PC-3 (cell line): ENCODE results near the gene DYSF. TPM values are rescaled to one million over a fixed set of nuclear protein-coding genes. Genes with fewer than 3 reads are reported as not detected.

ENCODE experiments used
- ATAC-seq: fragments of 200-7000 bp; cut with Tn5 transposase; 2 replicates; pipeline ENCODE4 v1.9.1; 2020; ENCODE audit warnings: mild to moderate bottlenecking, moderate library complexity
- BruUV-seq: library from RNA; stranded (reverse); fragments of 400-500 nt; replicated peaks from 2 replicates; lab custom pipeline; 2021; lab: Mats Ljungman, UMichigan
- CTCF ChIA-PET: fragments of 300-600 bp; sonication (Branson Sonifier 250); formaldehyde crosslinking; loops from one replicate; lab custom pipeline; 2022; ENCODE audit warnings: antibody characterized with exemption; lab: Charles Lee
- POLR2A ChIA-PET: fragments of 300-600 bp; sonication (Branson Sonifier 250); formaldehyde crosslinking; loops from one replicate; lab custom pipeline; 2022; ENCODE audit warnings: antibody characterized with exemption; ENCODE audit not compliant: unreplicated experiment; lab: Charles Lee
- DNase-seq: peaks from one replicate; pipeline ENCODE4 v3.0.0-alpha.2; 2015
- H2AFZ ChIP-seq: fragments of 300-600 bp; sonication (generic); 2 replicates; pipeline ENCODE4 v1.6.0; 2016; ENCODE audit warnings: antibody characterized with exemption, low read length
- H3F3A ChIP-seq: fragments of 300-600 bp; sonication (generic); one replicate; pipeline ENCODE4 v1.6.0; 2017; ENCODE audit warnings: antibody characterized with exemption, low read length, control low read depth, mild to moderate bottlenecking; ENCODE audit not compliant: unreplicated experiment
- H3K27ac ChIP-seq: fragments of 300-600 bp; sonication (generic); 2 replicates; pipeline ENCODE4 v1.5.1; 2016; ENCODE audit warnings: mild to moderate bottlenecking, low read length
- H3K27me3 ChIP-seq: fragments of 300-600 bp; sonication (generic); 2 replicates; pipeline ENCODE4 v1.6.1; 2016; ENCODE audit warnings: low read length, mixed read lengths
- H3K36me3 ChIP-seq: fragments of 300-600 bp; sonication (generic); 2 replicates; pipeline ENCODE4 v1.6.1; 2016; ENCODE audit warnings: low read depth, mixed run types, low read length, mixed read lengths
- H3K4me1 ChIP-seq: fragments of 300-600 bp; sonication (generic); 2 replicates; pipeline ENCODE4 v1.5.1; 2016; ENCODE audit warnings: low read length; ENCODE audit not compliant: insufficient read depth
- H3K4me2 ChIP-seq: fragments of 300-600 bp; sonication (generic); 2 replicates; pipeline ENCODE4 v1.6.0; 2016; ENCODE audit warnings: low read length
- H3K4me3 ChIP-seq: fragments of 300-600 bp; sonication (generic); 2 replicates; pipeline ENCODE4 v1.5.1; 2016; ENCODE audit warnings: mild to moderate bottlenecking, low read length, mixed read lengths
- H3K79me2 ChIP-seq: fragments of 300-600 bp; sonication (generic); 2 replicates; pipeline ENCODE4 v1.6.1; 2017; ENCODE audit warnings: low read length, mixed read lengths
- H3K9ac ChIP-seq: fragments of 300-600 bp; sonication (generic); 2 replicates; pipeline ENCODE4 v1.6.0; 2016; ENCODE audit warnings: mild to moderate bottlenecking, low read length
- H3K9me2 ChIP-seq: fragments of 300-600 bp; sonication (generic); replicated peaks from 2 replicates; pipeline ENCODE4 v1.6.1; 2016; ENCODE audit warnings: mixed run types, low read length, mixed read lengths
- H3K9me3 ChIP-seq: fragments of 300-600 bp; sonication (generic); 2 replicates; pipeline ENCODE4 v1.6.1; 2016; ENCODE audit warnings: low read length, mixed read lengths
- H4K20me1 ChIP-seq: fragments of 300-600 bp; sonication (generic); 2 replicates; pipeline ENCODE4 v1.6.1; 2016; ENCODE audit warnings: low read length, mixed read lengths
- EZH2 ChIP-seq: fragments of 300-600 bp; sonication (generic); IDR thresholded peaks from one replicate; pipeline ENCODE4 v1.6.1; 2017; ENCODE audit warnings: antibody characterized with exemption, mild to moderate bottlenecking, low read length; ENCODE audit not compliant: unreplicated experiment
- EZH2phosphoT487 ChIP-seq: fragments of 300-600 bp; sonication (generic); IDR thresholded peaks from 2 replicates; pipeline ENCODE4 v1.6.1; 2018; ENCODE audit warnings: mild to moderate bottlenecking, antibody characterized with exemption, low read length, borderline replicate concordance
- intact Hi-C: fragments of 100-400 bp; cut with micrococcal nuclease; formaldehyde crosslinking; loops from 2 replicates; pipeline ENCODE4 v1.9.0; 2023
- total RNA-seq: library from RNA; depleted of rRNA; stranded (reverse); fragments of >200 nt; gene quantifications from 2 replicates; pipeline ENCODE4 v1.2.3, GENCODE V29; 2014
- TF ChIP-seq, protein P1 (sequence below): fragments of 300-600 bp; sonication (generic); conservative IDR thresholded peaks from 2 replicates; pipeline ENCODE4 v1.5.1; 2017; ENCODE audit warnings: antibody characterized with exemption, low read depth, mild to moderate bottlenecking, low read length

The DYSF gene
- total RNA-seq, 1 experiment from 2014 or later = 13.0 TPM

DNA sequence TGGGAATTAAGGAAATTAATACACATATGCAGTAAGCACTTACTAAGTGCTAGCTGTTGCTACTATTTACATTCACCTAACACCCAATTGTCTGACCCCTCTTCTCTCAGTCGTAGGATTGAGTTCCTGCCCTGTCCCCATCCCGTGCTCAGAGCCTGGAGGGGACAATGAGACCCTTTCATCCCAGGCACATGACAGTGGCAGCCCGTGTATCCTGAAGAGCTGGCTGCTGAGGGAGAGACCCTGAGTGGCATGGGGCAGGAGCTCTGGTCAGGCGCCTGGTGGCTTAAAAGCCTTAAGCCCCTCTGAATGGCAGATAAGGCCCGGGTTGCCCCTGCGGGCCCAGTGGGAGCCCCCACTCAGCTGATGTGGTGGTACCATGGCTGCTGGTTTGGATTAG lies 99.0 kb downstream of the DYSF start:
- Histone ChIP-seq H3K4me1 (no peaks in the 10 kb centered on the region), H3K9me3 (no peaks in the 10 kb centered on the region), H3K27me3 (no peaks in the 10 kb centered on the region), H3K9me2 (no peaks in the 10 kb centered on the region), H3K27ac (no peak overlapping the region), H3K36me3 (no peaks in the 10 kb centered on the region), H3K9ac (no peak overlapping the region), H3K4me3 (no peak overlapping the region), H3K4me2 (no peak overlapping the region), H2AFZ (no peak overlapping the region), H3K79me2 (no peaks in the 10 kb centered on the region), H4K20me1 (no peaks in the 10 kb centered on the region), H3F3A (no peaks in the 10 kb centered on the region)
- TF ChIP-seq EZH2 (no peak), EZH2phosphoT487 (no peak)
- TF ChIP-seq, protein P1, sequence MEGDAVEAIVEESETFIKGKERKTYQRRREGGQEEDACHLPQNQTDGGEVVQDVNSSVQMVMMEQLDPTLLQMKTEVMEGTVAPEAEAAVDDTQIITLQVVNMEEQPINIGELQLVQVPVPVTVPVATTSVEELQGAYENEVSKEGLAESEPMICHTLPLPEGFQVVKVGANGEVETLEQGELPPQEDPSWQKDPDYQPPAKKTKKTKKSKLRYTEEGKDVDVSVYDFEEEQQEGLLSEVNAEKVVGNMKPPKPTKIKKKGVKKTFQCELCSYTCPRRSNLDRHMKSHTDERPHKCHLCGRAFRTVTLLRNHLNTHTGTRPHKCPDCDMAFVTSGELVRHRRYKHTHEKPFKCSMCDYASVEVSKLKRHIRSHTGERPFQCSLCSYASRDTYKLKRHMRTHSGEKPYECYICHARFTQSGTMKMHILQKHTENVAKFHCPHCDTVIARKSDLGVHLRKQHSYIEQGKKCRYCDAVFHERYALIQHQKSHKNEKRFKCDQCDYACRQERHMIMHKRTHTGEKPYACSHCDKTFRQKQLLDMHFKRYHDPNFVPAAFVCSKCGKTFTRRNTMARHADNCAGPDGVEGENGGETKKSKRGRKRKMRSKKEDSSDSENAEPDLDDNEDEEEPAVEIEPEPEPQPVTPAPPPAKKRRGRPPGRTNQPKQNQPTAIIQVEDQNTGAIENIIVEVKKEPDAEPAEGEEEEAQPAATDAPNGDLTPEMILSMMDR = no peak
- CTCF ChIA-PET = no interaction called here
- DNase-seq (no peak), ATAC-seq (no peak)
- POLR2A ChIA-PET = no interaction called here
- no TSS peak for BruUV-seq
- intact Hi-C loops = no loop called here

DNA sequence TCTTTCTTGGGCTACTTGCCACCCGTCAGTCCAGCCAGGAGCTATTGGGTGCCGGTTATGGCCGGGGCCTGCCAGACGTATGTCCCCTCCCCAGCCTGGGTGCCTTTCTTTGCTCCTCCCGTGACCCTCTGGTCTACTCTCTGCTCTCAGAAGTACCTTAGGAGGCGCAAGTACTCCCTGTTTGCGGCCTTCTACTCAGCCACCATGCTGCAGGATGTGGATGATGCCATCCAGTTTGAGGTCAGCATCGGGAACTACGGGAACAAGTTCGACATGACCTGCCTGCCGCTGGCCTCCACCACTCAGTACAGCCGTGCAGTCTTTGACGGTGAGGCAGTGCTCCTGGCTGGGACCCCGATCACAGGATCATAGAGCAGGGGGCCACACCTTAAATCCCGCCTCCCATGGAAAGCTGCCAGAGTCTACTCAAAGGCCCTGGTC lies 99.5 kb downstream of the DYSF start:
- POLR2A ChIA-PET = no interaction called here
- no peak for TF ChIP-seq EZH2phosphoT487
- TF ChIP-seq, protein P1 = no peak
- no peak for TF ChIP-seq EZH2
- no TSS peak for BruUV-seq
- H3K4me3 ChIP-seq = no peak overlapping the region
- no peaks in the 10 kb centered on the region for H3K79me2 ChIP-seq
- no peaks in the 10 kb centered on the region for H3K27me3 ChIP-seq
- no peaks in the 10 kb centered on the region for H3F3A ChIP-seq
- CTCF ChIA-PET = no interaction called here
- H3K36me3 ChIP-seq = no peaks in the 10 kb centered on the region
- intact Hi-C loops = no loop called here
- DNase-seq (no peak), ATAC-seq (no peak)
- no peak overlapping the region for H3K9ac ChIP-seq
- no peaks in the 10 kb centered on the region for H3K4me1 ChIP-seq
- H3K9me2 ChIP-seq = no peaks in the 10 kb centered on the region
- H3K4me2 ChIP-seq = no peak overlapping the region
- no peak overlapping the region for H3K27ac ChIP-seq
- no peak overlapping the region for H2AFZ ChIP-seq
- no peaks in the 10 kb centered on the region for H4K20me1 ChIP-seq
- H3K9me3 ChIP-seq = no peaks in the 10 kb centered on the region

DNA sequence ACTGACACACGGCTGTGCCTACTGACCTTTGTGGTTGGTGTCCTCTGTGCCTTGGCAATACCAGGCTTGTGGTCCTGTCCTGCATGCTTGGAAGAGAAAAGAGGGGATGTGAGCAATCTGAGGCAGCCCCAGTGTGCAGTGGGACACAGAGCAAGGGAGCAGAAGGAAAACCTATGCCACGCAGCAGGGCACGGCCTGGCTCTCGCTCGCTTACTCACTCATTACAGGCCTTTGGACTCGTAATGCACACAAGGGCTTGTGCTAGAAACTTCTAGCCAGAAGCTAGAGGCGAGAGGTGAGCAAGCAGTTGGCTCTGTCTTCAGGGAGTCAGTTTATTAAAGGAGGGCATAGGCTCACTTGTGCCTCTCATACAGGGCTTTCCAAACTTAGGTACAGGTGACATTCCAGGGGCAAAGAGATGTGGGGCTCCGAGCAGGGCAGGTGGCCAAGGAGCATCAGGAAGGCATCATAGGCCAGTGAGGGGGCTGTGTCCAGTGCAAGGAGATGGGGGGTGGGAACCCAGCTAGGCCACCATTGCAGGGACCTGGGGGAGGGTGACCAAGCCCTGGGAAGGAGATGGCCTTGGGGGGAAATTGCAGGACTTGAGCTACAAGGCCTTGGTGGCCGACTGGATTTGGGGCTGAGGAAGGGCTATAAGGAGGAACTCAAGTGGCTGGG lies 100.8 kb downstream of the DYSF start:
- DNase-seq = no peak
- H3K27me3 ChIP-seq = no peaks in the 10 kb centered on the region
- intact Hi-C loops = no loop called here
- ChIA-PET POLR2A (no interaction called here), CTCF (no interaction called here)
- H3K4me2 ChIP-seq = no peak overlapping the region
- TF ChIP-seq EZH2phosphoT487 (no peak), EZH2 (no peak)
- TF ChIP-seq, protein P1 = no peak
- H3K9me3 ChIP-seq = no peaks in the 10 kb centered on the region
- no peak for ATAC-seq
- H4K20me1 ChIP-seq = no peaks in the 10 kb centered on the region
- no peaks in the 10 kb centered on the region for H3K79me2 ChIP-seq
- no peaks in the 10 kb centered on the region for H3F3A ChIP-seq
- no peak overlapping the region for H3K9ac ChIP-seq
- no peaks in the 10 kb centered on the region for H3K4me1 ChIP-seq
- no TSS peak for BruUV-seq
- H3K9me2 ChIP-seq = no peaks in the 10 kb centered on the region
- H3K27ac ChIP-seq = no peak overlapping the region
- H3K4me3 ChIP-seq = no peak overlapping the region
- no peak overlapping the region for H2AFZ ChIP-seq
- no peaks in the 10 kb centered on the region for H3K36me3 ChIP-seq
